SK-MEL-5 (cell line): ENCODE measurements around the gene SOD3. TPM values are rescaled to one million over a fixed set of nuclear protein-coding genes. Genes with fewer than 3 reads are reported as not detected.

Experiments
- small RNA-seq, 2 experiments: library from RNA; depleted of rRNA; stranded (forward); fragments of <200 nt; gene quantifications; one replicate each; pipeline ENCODE3, GENCODE V24; 2014
- total RNA-seq: library from RNA; depleted of rRNA; stranded (reverse); fragments of >200 nt; shearing (Covaris generic); gene quantifications from 2 replicates; pipeline ENCODE4 v1.2.3, GENCODE V29; 2014; rRNA removed

SOD3 gene
- total RNA-seq, 1 experiment from 2014 or later = not detected

Small RNA genes lying within 50 kb of the gene (small RNA-seq; reads per million reads assigned to genes)
- 0 to 0.05 reads per million in 2 experiments for gene AC006390.1

Other genes with a start within 250 kb of the SOD3 start
- gene DHX15, start 211.0 kb upstream of the SOD3 start, total RNA-seq = 188 and 203 TPM in 2 replicates
- 0.40 and 0.45 TPM in 2 replicates for gene CCDC149, start 117.5 kb downstream of the SOD3 start, total RNA-seq
- gene LGI2, start 235.4 kb downstream of the SOD3 start, total RNA-seq = 0.03 and 0.05 TPM in 2 replicates